Natural killer cell treated with Interleukin-12 subunit alpha and Interleukin-12 subunit beta and Interleukin-15 and Interleukin-18, amount 100 ng/mL, for 72 hours (primary cell): ENCODE measurements around the gene SLC25A25. TPM values are rescaled to one million over a fixed set of nuclear protein-coding genes. Genes with fewer than 3 reads are reported as not detected.
"Not testable (repeated sequence)": the region's sequence is repeated elsewhere in the genome, so short reads cannot be mapped to it uniquely, and the experiment has no call there.

Experiments used
- ATAC-seq, 2 donors: fragments of 150-1000 bp; cut with Tn5 transposase in 1 of 2; sonication (Bioruptor Pico), chemical (Tn5 transposase) in 1 of 2; 2 replicates each; pipeline ENCODE4 v1.10.0; 2021
- DNase-seq: peaks from one replicate; pipeline ENCODE4 v3.0.0; 2022; ENCODE audit warnings: low spot score
- H3K27ac Mint-ChIP-seq, 2 donors: 1 replicate in 1 of 2; 2 replicates in 1 of 2; pipeline ENCODE4 v1.8.0; 2022; ENCODE audit warnings: mixed read lengths in 2 of 2, mild to moderate bottlenecking in 1 of 2, moderate library complexity in 1 of 2
- H3K27me3 Mint-ChIP-seq, 2 donors: 1 replicate in 1 of 2; 2 replicates in 1 of 2; pipeline ENCODE4 v1.8.0; 2022; ENCODE audit warnings: mixed read lengths in 2 of 2
- H3K36me3 Mint-ChIP-seq: one replicate; pipeline ENCODE4 v1.8.0; 2022; ENCODE audit warnings: mixed read lengths
- H3K4me1 Mint-ChIP-seq, 2 donors: 1 replicate in 1 of 2; 2 replicates in 1 of 2; pipeline ENCODE4 v1.8.0; 2022; ENCODE audit warnings: low read depth in 2 of 2, mixed read lengths in 2 of 2, mild to moderate bottlenecking in 1 of 2
- H3K4me3 Mint-ChIP-seq: one replicate; pipeline ENCODE4 v1.8.0; 2022; ENCODE audit warnings: mixed read lengths
- H3K9me3 Mint-ChIP-seq: 2 replicates; pipeline ENCODE4 v1.8.0; 2022; ENCODE audit warnings: mixed read lengths
- total RNA-seq, 2 donors: library from RNA; stranded (reverse); gene quantifications; one replicate each; pipeline ENCODE4 v1.2.3, GENCODE V29; 2022

The SLC25A25 gene
- total RNA-seq, 2 donors from 2014 or later, result 15.0 to 23.2 TPM

GRCh38 chr9:128040783-128041182, 27.2 kb upstream of the SLC25A25 start:
- H3K9me3 Mint-ChIP-seq, H3K36me3 Mint-ChIP-seq, H3K4me1 Mint-ChIP-seq, H3K4me3 Mint-ChIP-seq, DNase-seq, H3K27me3 Mint-ChIP-seq, H3K27ac Mint-ChIP-seq, ATAC-seq: not testable (repeated sequence)

DNA sequence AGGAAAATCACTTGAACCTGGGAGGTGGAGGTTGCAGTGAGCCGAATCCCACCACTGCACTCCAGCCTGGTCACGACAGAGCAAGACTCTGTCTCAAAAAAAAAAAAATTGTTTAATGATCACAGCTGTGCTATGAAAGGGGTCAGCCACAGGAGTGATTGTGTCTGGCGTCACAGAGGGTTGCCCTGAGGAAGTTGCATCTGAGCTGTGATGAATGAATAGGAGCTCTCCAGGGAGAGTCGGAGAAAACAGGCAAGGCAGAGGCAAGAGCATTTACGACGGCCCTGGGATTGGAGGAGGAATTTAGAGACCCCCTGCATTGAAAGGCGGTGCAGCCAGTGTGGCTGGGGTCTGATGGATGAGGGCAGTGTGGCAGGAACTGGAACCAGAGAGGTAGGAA, 26.0 kb upstream of the SLC25A25 start:
- H3K4me3 Mint-ChIP-seq, result no peak overlapping the region
- H3K27ac Mint-ChIP-seq, result peak overlapping the region in 1 of 2 donors; percentile 65
- ATAC-seq, result no peak
- DNase-seq, result no peak
- peaks cover 0 to 3% of the 10 kb centered on the region in 2 donors for H3K4me1 Mint-ChIP-seq
- H3K27me3 Mint-ChIP-seq, result peaks cover 0 to 3% of the 10 kb centered on the region in 2 donors
- H3K9me3 Mint-ChIP-seq, result no peaks in the 10 kb centered on the region
- H3K36me3 Mint-ChIP-seq, result no peaks in the 10 kb centered on the region

GRCh38 chr9:128043467-128043868, 24.6 kb upstream of the SLC25A25 start:
- no peak overlapping the region for H3K4me3 Mint-ChIP-seq
- H3K27ac Mint-ChIP-seq, result no peak overlapping the region
- no peak for ATAC-seq
- DNase-seq, result no peak
- H3K9me3 Mint-ChIP-seq, result no peaks in the 10 kb centered on the region
- H3K27me3 Mint-ChIP-seq, result peaks cover 0 to 3% of the 10 kb centered on the region in 2 donors
- H3K36me3 Mint-ChIP-seq, result no peaks in the 10 kb centered on the region
- peaks cover 0 to 3% of the 10 kb centered on the region in 2 donors for H3K4me1 Mint-ChIP-seq

- not testable (repeated sequence) for ATAC-seq, H3K27me3 Mint-ChIP-seq, H3K27ac Mint-ChIP-seq, DNase-seq, H3K9me3 Mint-ChIP-seq, H3K4me1 Mint-ChIP-seq, H3K36me3 Mint-ChIP-seq, H3K4me3 Mint-ChIP-seq
These were observed 22.6 kb upstream of the SLC25A25 start for GRCh38 chr9:128045409-128045808.

- Mint-ChIP-seq H3K27ac (no peak overlapping the region), H3K4me3 (no peak overlapping the region), H3K4me1 (peaks cover 0 to 3% of the 10 kb centered on the region in 2 donors), H3K27me3 (peaks cover 0 to 3% of the 10 kb centered on the region in 2 donors), H3K9me3 (no peaks in the 10 kb centered on the region), H3K36me3 (no peaks in the 10 kb centered on the region)
- ATAC-seq (no peak), DNase-seq (no peak)
These were observed 22.2 kb upstream of the SLC25A25 start for GRCh38 chr9:128045831-128046230.

- H3K4me1 Mint-ChIP-seq, result peaks cover 0 to under 1% of the 10 kb centered on the region in 2 donors
- H3K9me3 Mint-ChIP-seq, result no peaks in the 10 kb centered on the region
- H3K27ac Mint-ChIP-seq, result no peak overlapping the region
- H3K27me3 Mint-ChIP-seq, result peaks cover 0 to under 1% of the 10 kb centered on the region in 2 donors
- DNase-seq, result no peak
- ATAC-seq, result no peak
- no peaks in the 10 kb centered on the region for H3K36me3 Mint-ChIP-seq
- H3K4me3 Mint-ChIP-seq, result no peak overlapping the region
These were observed 20.8 kb upstream of the SLC25A25 start for GRCh38 chr9:128047231-128047630.

DNA sequence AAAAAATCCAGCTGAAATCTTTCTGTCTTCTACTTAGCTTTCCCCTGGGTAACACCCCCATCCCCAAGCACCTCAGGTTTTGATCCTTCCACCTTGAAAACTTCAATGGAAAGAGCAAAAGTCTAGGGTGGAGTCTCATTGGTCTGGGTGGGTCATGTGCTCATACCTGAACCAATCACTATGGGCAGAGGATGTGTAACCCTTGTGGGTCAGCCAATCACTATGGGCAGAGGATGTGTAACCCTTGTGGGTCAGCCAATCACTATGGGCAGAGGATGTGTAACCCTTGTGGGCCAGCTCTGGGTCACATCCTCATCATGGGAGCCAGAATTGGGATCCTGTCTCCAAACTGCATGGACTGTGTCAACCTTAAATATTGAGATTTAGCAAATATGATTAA, 19.4 kb upstream of the SLC25A25 start:
- H3K27me3 Mint-ChIP-seq, result no peaks in the 10 kb centered on the region
- H3K27ac Mint-ChIP-seq, result peak overlapping the region in 1 of 2 donors; percentile 27
- no peaks in the 10 kb centered on the region for H3K36me3 Mint-ChIP-seq
- ATAC-seq (peak; percentile 74 to 77), DNase-seq (no peak)
- no peaks in the 10 kb centered on the region for H3K4me1 Mint-ChIP-seq
- no peak overlapping the region for H3K4me3 Mint-ChIP-seq
- no peaks in the 10 kb centered on the region for H3K9me3 Mint-ChIP-seq

- DNase-seq (no peak), ATAC-seq (no peak)
- H3K27ac Mint-ChIP-seq, result no peak overlapping the region
- H3K9me3 Mint-ChIP-seq, result no peaks in the 10 kb centered on the region
- H3K4me1 Mint-ChIP-seq, result peaks cover 0 to 2% of the 10 kb centered on the region in 2 donors
- H3K4me3 Mint-ChIP-seq, result no peak overlapping the region
- no peaks in the 10 kb centered on the region for H3K36me3 Mint-ChIP-seq
- H3K27me3 Mint-ChIP-seq, result no peaks in the 10 kb centered on the region
These were observed 18.2 kb upstream of the SLC25A25 start for GRCh38 chr9:128049843-128050242.

DNA sequence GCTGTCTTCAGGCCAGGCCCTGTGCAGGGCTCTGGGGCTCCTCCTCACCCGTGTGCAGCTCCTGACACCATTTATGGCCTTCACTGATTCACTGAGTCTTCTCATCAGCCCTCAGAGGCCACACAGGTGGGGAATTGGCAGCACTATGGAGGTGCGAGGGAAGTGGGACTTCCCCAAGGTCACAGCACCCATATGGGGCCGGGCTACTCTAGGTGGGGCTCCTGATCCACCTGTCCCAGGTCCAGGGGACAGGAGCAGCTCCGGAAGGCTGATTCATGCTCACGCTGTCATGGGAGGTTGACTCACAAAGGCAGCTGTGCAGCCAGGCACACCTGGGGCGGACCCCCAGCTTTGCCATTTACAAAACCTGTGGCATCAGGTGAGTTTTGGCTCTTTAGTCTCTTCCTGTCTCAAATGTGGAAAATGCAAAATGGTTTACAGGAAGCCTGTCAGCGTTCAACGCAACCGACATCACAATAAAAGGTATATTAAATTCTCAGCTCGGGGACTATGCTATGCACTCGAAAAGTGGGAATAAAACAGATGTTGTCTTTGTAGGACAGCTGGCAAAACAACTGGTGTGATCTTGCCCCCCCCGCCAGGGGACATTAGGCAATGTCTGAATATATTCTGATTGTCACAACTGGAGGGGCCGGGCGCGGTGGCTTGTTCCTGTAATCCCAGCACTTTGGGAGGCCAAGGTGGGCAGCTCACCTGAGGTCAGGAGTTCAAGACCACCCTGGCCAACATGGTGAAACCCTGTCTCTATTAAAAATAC, 15.9 kb upstream of the SLC25A25 start:
- Mint-ChIP-seq H3K4me3 (no peak overlapping the region), H3K36me3 (no peaks in the 10 kb centered on the region), H3K27ac (no peak overlapping the region), H3K9me3 (no peaks in the 10 kb centered on the region), H3K27me3 (no peaks in the 10 kb centered on the region), H3K4me1 (peaks cover 0 to 2% of the 10 kb centered on the region in 2 donors)
- DNase-seq, result no peak
- ATAC-seq, result no peak

GRCh38 chr9:128053560-128053959, 14.5 kb upstream of the SLC25A25 start:
- Mint-ChIP-seq H3K4me1 (peaks cover 0 to 2% of the 10 kb centered on the region in 2 donors), H3K27ac (no peak overlapping the region), H3K36me3 (no peaks in the 10 kb centered on the region), H3K9me3 (no peaks in the 10 kb centered on the region), H3K4me3 (no peak overlapping the region), H3K27me3 (no peaks in the 10 kb centered on the region)
- ATAC-seq, result no peak
- DNase-seq, result no peak

DNA sequence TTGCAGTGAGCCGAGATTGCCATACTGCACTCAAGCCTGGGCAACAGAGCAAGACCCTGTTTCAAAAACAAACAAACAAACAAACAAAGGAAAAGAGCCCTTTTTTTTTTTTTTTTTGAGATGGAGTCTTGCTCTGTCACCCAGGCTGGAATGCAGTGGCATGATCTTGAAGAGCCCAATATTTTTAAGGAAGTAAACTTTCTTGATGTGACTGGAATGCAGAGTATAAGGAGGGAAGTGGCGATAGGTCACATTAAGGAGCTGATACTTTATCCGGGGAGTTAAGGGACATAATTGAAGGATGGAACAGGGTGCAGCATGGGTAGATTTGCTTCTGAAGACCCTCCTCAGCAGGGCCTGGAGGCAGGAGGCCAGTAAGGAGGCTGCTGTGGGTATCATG, 13.9 kb upstream of the SLC25A25 start:
- Mint-ChIP-seq H3K36me3 (no peaks in the 10 kb centered on the region), H3K4me3 (no peak overlapping the region), H3K27ac (no peak overlapping the region), H3K27me3 (no peaks in the 10 kb centered on the region), H3K4me1 (peaks cover 0 to 2% of the 10 kb centered on the region in 2 donors), H3K9me3 (no peaks in the 10 kb centered on the region)
- DNase-seq (no peak), ATAC-seq (no peak)

DNA sequence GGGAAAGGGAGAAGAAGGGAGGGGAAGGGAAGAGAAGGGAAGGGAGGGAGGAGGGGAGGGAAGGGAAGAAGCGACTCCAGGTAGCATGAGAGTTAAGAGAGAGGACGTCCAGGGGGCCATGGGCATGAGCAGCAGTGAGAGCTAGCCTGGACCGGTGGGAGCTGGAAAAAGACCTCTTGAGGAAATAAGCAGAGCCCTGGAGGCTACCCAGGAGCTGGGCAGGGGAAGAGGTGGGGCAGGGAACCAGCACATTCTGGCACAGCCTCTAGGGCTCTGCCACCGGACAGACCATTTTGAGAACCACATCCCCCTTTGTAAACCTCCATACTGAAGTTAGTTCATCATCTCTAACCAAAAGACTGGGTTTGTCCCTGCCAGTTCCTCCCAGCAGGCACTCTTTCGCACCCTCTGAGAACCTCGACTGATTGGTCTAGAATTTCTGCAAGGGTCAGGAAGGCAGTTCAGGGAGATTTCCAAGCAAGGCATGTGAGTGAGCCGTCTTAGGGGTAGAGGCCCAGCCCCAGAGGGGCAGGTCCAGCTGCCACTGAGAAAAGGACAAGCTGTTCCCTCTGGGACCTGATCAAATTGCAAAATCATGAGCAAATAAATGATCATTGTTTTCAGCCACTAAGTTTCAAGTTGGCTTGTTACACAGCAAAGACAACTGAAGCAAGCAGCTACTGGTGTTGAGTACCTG, 12.5 kb upstream of the SLC25A25 start:
- H3K27me3 Mint-ChIP-seq, result no peaks in the 10 kb centered on the region
- DNase-seq (no peak), ATAC-seq (peak in 1 of 2 donors; percentile 11)
- no peaks in the 10 kb centered on the region for H3K9me3 Mint-ChIP-seq
- H3K4me1 Mint-ChIP-seq, result peaks cover 0 to 2% of the 10 kb centered on the region in 2 donors
- H3K4me3 Mint-ChIP-seq, result no peak overlapping the region
- no peaks in the 10 kb centered on the region for H3K36me3 Mint-ChIP-seq
- H3K27ac Mint-ChIP-seq, result no peak overlapping the region

DNA sequence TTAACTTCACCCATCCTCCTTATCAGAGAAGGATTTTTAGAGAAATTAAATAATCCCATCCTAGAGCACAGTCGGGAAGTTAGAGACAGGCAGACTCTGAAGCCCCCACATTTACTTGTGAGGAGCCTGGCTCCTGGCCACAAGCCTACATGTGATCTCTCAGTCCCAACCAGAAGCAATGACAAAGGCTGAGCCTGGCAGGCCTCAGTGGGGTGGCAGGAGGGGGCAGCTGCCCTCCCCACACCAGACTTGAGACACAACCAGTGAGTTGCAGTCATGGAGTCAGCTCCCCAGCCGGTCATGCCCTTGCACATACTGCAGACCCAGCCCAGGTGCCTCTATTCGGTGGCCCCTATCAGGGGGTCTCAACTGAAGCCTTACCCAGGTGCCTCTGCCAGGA, 11.9 kb upstream of the SLC25A25 start:
- Mint-ChIP-seq H3K27ac (no peak overlapping the region), H3K9me3 (no peaks in the 10 kb centered on the region), H3K27me3 (no peaks in the 10 kb centered on the region), H3K4me3 (no peak overlapping the region), H3K4me1 (peaks cover 2 to 3% of the 10 kb centered on the region in 2 donors), H3K36me3 (no peaks in the 10 kb centered on the region)
- DNase-seq (no peak), ATAC-seq (no peak)
